Measurements from ENCODE around the gene GLT6D1.

DNA sequence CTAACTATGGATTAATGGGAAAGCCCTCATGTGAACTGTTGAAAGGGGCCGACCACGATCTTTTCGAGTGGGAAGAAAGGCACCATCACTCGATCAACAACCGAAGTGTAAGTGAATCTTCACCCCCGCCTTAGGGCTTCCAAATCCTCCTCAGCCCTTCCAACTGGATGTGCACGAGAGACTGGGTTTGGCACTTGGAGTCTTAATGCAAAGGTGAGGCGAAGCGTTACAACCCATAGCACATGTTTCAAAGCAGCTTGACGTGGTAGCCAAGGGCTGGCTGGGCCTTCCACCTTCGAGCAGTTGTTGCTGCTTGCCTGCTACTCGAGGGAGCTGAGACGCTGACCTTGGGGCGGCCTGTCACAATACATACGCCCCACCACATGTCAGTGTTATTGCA, 18.1 kb upstream of the GLT6D1 start:
- TF ChIP-seq POLR2A (IDR thresholded peaks at IDR 0.05; ENCODE audit: low read length): no peak
- no peak for TF ChIP-seq GATA1 (IDR thresholded peaks at IDR 0.05; ENCODE audit: low read depth, low read length)
